GM12878 (cell line): ENCODE data around the gene B3GALT6. TPM values are rescaled to one million over a fixed set of nuclear protein-coding genes. Genes with fewer than 3 reads are reported as not detected.

Experiments used
- ATAC-seq: fragments of 200-7000 bp; cut with Tn5 transposase; 3 replicates; pipeline ENCODE4 v1.9.1; 2020; ENCODE audit warnings: mild to moderate bottlenecking, moderate library complexity
- BruUV-seq: library from RNA; stranded (reverse); fragments of 400-500 nt; replicated peaks from 2 replicates; lab custom pipeline; 2021; lab: Mats Ljungman, UMichigan
- CTCF ChIA-PET: fragments of 300-600 bp; sonication (Branson Sonifier 250); formaldehyde crosslinking; extraction: SDS; loops from one replicate; lab custom pipeline; 2021; ENCODE audit warnings: inconsistent platforms; lab: Yijun Ruan, JAX
- POLR2A ChIA-PET: fragments of 350-600 bp; formaldehyde crosslinking; extraction: SDS; loops from one replicate; lab custom pipeline; 2021; ENCODE audit warnings: inconsistent platforms; lab: Charles Lee
- RAD21 ChIA-PET: fragments of 300-600 bp; sonication (Branson Sonifier 250); formaldehyde crosslinking; loops from one replicate; lab custom pipeline; 2023; ENCODE audit warnings: antibody characterized with exemption; ENCODE audit not compliant: unreplicated experiment; lab: Charles Lee
- SMC1A ChIA-PET: fragments of 300-600 bp; sonication (Branson Sonifier 250); formaldehyde crosslinking; loops from one replicate; lab custom pipeline; 2023; ENCODE audit not compliant: unreplicated experiment, uncharacterized antibody; lab: Charles Lee
- DNase-seq: peaks from one replicate; pipeline ENCODE4 v3.0.0-alpha.2; 2011; ENCODE audit warnings: low read depth, low spot score
- FAIRE-seq: peaks from 3 replicates; lab custom pipeline; 2011; peaks lifted over from hg19 to GRCh38; lab: Jason Lieb, UNC
- H2AFZ ChIP-seq: 2 replicates; pipeline ENCODE4 v1.6.0; 2011; ENCODE audit warnings: low read depth, low read length, control low read depth; ENCODE audit not compliant: control insufficient read depth
- H3K27ac ChIP-seq: 2 replicates; pipeline ENCODE4 v1.5.1; 2011; ENCODE audit warnings: control low read depth; ENCODE audit not compliant: control insufficient read depth, insufficient read depth
- H3K27me3 ChIP-seq, 2 experiments: replicated peaks in 1 of 2; 2 replicates each; pipeline versions ENCODE4 v1.6.0 to v1.6.1; 2011; ENCODE audit warnings: low read length in 1 of 2; ENCODE audit not compliant: control insufficient read depth in 2 of 2, insufficient read depth in 2 of 2
- H3K36me3 ChIP-seq, 2 experiments: 2 replicates each; pipeline ENCODE4 v1.5.1; 2011; ENCODE audit warnings: low read length in 1 of 2; ENCODE audit not compliant: control insufficient read depth in 2 of 2, insufficient read depth in 2 of 2
- H3K4me1 ChIP-seq: 2 replicates; pipeline ENCODE4 v1.6.1; 2011; ENCODE audit warnings: mild to moderate bottlenecking, low read length, moderate library complexity, mixed read lengths; ENCODE audit not compliant: control insufficient read depth, insufficient read depth
- H3K4me2 ChIP-seq: 2 replicates; pipeline ENCODE4 v1.6.0; 2011; ENCODE audit warnings: control low read depth; ENCODE audit not compliant: control insufficient read depth, insufficient read depth
- H3K4me3 ChIP-seq: fragments of 200-600 bp; sonication (generic); 2 replicates; pipeline ENCODE4 v1.5.1; 2016
- H3K79me2 ChIP-seq: 2 replicates; pipeline ENCODE4 v1.6.0; 2011; ENCODE audit warnings: low read length; ENCODE audit not compliant: control insufficient read depth, insufficient read depth
- H3K9ac ChIP-seq: 2 replicates; pipeline ENCODE4 v1.8.0; 2011; ENCODE audit warnings: low read length, control low read depth, mixed read lengths; ENCODE audit not compliant: control insufficient read depth, insufficient read depth
- H3K9me3 ChIP-seq: replicated peaks from 3 replicates; pipeline ENCODE4 v1.5.1; 2011; ENCODE audit warnings: mild to moderate bottlenecking, low read length; ENCODE audit not compliant: control insufficient read depth, insufficient read depth
- H4K20me1 ChIP-seq: 2 replicates; pipeline ENCODE4 v1.6.0; 2011; ENCODE audit not compliant: control insufficient read depth, insufficient read depth
- EGR1 ChIP-seq, 2 experiments: IDR thresholded peaks; 1 replicate in 1 of 2; 2 replicates in 1 of 2; pipeline ENCODE4 v1.6.1; 2011 to 2012; ENCODE audit warnings: low read depth in 2 of 2, low read length in 2 of 2, borderline replicate concordance in 1 of 2, mild to moderate bottlenecking in 1 of 2, moderate library complexity in 1 of 2
- EZH2 ChIP-seq: IDR thresholded peaks from 2 replicates; pipeline ENCODE4 v1.6.1; 2012; ENCODE audit warnings: low read depth, mild to moderate bottlenecking, control low read depth, inconsistent platforms, low read length, borderline replicate concordance; ENCODE audit not compliant: control insufficient read depth
- WGBS: methylation state at CpG from one replicate; pipeline ENCODE4 v1.1.6; 2016; ENCODE audit warnings: low lambda C conversion rate; ENCODE audit not compliant: insufficient replicate concordance, insufficient coverage; ENCODE audit errors: missing lambda C conversion rate; 5-methylcytosine and 5-hydroxymethylcytosine counted together
- in situ Hi-C: fragments of 300-500 bp; cut with MboI; formaldehyde crosslinking; loops from 9 replicates; pipeline ENCODE4 v1.14.3; 2018; ENCODE audit warnings: mixed read lengths
- intact Hi-C: fragments of 100-400 bp; cut with micrococcal nuclease; formaldehyde crosslinking; loops from one replicate; pipeline ENCODE4 v1.14.2; 2022; ENCODE audit not compliant: unreplicated experiment
- polyA plus RNA-seq, 11 experiments: library from polyadenylated mRNA; depleted of rRNA in 4 of 11; unstranded in 6 of 11; stranded (reverse) in 5 of 11; fragments of >200 nt; fragmentation: Nextera tagmentation in 4 of 11; fragmentation: Illumina TruSeq in 1 of 11; extraction: Ambion mirVana in 4 of 11; extraction: Trizol in 1 of 11; gene quantifications; 1 replicate in 1 of 11; 2 replicates in 10 of 11; pipeline versions ENCODE4 v1.2.1 to v1.2.3, GENCODE V29; 2011 to 2016; ENCODE audit warnings: inconsistent platforms in 2 of 11, missing spikeins in 2 of 11, low read depth in 1 of 11
- total RNA-seq, 4 experiments: library from RNA; depleted of rRNA in 3 of 4; stranded (reverse); fragments of >200 nt in 3 of 4; fragmentation: Illumina TruSeq in 1 of 4; extraction: Trizol in 1 of 4; gene quantifications; 2 replicates each; pipeline versions ENCODE4 v1.2.1 to v1.2.3, GENCODE V29; 2013 to 2021
- TF ChIP-seq, protein P1 (sequence below): IDR thresholded peaks from 2 replicates; pipeline ENCODE4 v1.6.1; 2011; ENCODE audit warnings: borderline replicate concordance, low read depth, mild to moderate bottlenecking, moderate library complexity, low read length; ENCODE audit not compliant: insufficient read depth, poor library complexity, severe bottlenecking

B3GALT6 gene
- total and polyA plus RNA-seq, 10 of the 15 experiments (the other 5 are each of a cell fraction or from before 2014, with no cell fraction given) = 0.53 to 20.8 (median 4.5) TPM

DNA sequence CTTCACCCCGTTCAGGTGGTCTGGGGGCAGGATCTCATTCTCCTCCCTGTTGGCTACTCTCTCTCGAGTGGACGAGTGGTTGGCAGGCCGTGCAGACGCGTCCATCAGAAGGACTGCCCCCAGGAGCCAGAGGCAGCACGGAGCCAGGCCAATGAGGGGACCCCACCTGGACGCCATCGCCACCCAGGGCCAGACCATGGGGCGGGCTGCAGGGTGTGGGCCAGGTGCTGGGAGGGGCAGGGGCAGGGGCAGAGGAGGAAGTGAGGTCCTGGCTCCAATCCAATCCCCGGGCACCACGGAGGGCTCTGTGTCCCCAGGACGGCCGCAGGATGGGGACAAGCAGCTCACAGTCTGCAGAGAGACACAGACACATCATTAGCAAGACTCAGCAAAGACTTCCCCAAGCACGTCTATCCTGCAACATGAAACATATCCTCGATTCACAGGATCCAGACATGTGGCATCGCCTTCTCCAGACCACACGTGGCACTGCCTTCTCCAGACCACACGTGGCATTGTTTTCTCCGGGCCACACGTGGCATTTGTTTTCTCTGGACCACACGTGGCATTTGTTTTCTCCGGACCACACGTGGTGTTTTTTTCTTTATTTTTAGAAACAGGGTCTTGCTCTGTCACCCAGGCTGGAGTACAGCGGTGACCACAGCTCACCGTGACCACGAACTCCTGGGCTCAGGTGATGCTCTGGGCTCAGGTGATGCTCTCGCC lies 3.3 kb upstream of the B3GALT6 start:
- peaks cover 4 to 28% of the 10 kb centered on the region in 2 experiments; a peak in 3 of 4 replicates for H3K36me3 ChIP-seq

More for the DNA sequence above, 3.3 kb upstream of the B3GALT6 start:
- SMC1A ChIA-PET = no interaction called here
- H4K20me1 ChIP-seq = no peaks in the 10 kb centered on the region
- peak; percentile 35 to 40; a peak in 2 of 3 replicates for TF ChIP-seq EGR1 (IDR thresholded peaks at IDR 0.05; ENCODE audit: borderline replicate concordance in 1 of 2, low read depth in 2 of 2, low read length in 2 of 2)
- TF ChIP-seq, protein P1, sequence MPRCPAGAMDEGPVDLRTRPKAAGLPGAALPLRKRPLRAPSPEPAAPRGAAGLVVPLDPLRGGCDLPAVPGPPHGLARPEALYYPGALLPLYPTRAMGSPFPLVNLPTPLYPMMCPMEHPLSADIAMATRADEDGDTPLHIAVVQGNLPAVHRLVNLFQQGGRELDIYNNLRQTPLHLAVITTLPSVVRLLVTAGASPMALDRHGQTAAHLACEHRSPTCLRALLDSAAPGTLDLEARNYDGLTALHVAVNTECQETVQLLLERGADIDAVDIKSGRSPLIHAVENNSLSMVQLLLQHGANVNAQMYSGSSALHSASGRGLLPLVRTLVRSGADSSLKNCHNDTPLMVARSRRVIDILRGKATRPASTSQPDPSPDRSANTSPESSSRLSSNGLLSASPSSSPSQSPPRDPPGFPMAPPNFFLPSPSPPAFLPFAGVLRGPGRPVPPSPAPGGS = peak; percentile 55
- TF ChIP-seq EZH2 = no peak
- TF ChIP-seq, all 136 proteins: peak for 2
- Histone ChIP-seq H3K4me3 (no peak overlapping the region), H3K4me1 (peaks cover 4% of the 10 kb centered on the region), H3K27me3 (no peaks in the 10 kb centered on the region), H3K27ac (no peak overlapping the region), H2AFZ (no peak overlapping the region), H3K79me2 (peaks cover 50% of the 10 kb centered on the region), H3K9me3 (no peaks in the 10 kb centered on the region; the same call in 2 of the 3 replicates), H3K9ac (no peak overlapping the region), H3K4me2 (no peak overlapping the region; the same call in 1 of the 2 replicates)
- in situ Hi-C loops = no loop called here
- WGBS = 98% methylated on average over 28 of the region's 28 CpGs
- intact Hi-C loops = no loop called here
- ATAC-seq = no peak
- ChIA-PET CTCF (interaction anchor here (1.0 kb wide), 1 partner anchor 22 kb away, joined by 3 read pairs; no protein-coding TSS in a partner anchor), RAD21 (no interaction called here), POLR2A (interaction anchor here (1.0 kb wide), 1 partner anchor 13 kb away, joined by 3 read pairs; no protein-coding TSS in a partner anchor)
- BruUV-seq = no TSS peak
- FAIRE-seq = no peak
- no peak for DNase-seq
